NCI-H146 treated with DMSO at 0.1 percent for 48 hours (cell line): ENCODE data around the gene MTCL3.
"Not testable (repeated sequence)": the region's sequence is repeated elsewhere in the genome, so short reads cannot be mapped to it uniquely, and the experiment has no call there.

Experiments
- DNase-seq: peaks from one replicate; lab custom pipeline; 2025; ENCODE audit not compliant: unreplicated experiment; lab: John Stamatoyannopoulos, UW

Gene MTCL3

DNA sequence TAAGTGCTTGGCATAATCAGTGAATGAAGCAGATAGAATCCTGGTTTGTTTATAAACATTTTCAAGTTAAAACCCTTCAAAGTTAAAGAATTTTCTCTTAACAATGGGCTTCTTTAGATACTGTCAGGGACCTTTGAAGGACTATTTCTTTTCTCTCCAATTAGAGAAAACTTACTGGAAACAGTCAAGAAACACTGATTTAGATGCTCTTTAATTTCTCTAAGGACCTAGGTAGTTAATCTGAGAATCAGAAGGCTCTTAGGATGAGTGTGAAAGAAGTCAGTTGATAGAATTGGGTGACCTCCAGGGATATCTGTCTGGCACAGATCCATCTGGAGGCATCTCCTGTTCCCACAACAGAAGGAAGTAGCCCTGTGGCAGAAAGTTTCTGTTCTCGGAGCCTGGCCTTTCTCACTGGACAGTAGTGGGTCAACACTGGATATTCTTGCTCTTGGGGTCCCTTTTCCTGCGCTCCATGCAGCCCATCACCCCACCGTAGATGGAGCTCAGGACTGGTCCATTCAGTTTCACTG is 82.5 kb downstream of the MTCL3 start:
- no peak for DNase-seq

DNA sequence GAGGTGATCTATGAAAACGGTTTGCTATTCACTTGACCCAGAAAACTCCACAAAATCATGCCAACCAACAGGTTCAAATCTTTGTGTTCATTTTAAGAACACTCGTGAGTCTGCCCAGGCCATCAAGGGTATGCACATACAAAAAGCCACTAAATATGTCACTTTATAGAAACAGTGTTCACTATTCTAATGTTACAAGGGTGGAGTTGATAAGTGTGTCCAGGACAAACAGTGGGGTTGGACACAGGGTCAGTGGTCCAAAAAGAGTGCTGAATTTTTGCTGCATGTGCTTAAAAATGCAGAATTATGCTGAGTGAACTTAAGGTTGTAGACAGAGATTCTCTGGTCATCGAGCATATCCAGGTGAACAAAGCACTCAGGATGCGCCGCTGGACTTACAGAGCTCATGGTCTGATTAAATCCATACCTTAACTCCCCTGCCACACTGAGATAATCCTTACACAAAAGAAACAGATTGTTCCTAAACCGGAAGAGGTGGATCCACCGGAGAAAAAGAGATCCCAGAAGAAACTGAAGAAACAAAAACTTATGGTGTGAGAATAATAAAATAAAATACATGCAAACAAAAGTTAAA is 83.4 kb downstream of the MTCL3 start:
- DNase-seq = no peak

DNA sequence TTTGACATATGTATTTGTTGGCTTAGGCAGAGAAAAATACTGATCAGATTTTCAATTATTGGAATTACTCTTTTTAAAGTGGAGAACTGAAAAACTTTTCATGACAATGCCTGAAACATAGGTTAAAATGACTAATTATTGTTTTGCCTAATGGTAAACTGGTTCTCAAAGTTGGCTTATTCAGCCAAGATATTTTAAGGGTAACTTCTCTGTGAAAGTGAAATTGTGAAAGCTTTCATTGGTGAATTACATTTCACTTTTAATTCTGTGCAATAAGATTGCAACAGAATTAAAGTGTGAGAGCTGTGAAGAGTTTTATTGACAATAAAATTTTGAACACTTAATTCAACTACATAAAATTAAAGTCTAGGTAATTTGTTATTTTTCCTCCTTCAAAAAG is 84.5 kb downstream of the MTCL3 start:
- DNase-seq = no peak

DNA sequence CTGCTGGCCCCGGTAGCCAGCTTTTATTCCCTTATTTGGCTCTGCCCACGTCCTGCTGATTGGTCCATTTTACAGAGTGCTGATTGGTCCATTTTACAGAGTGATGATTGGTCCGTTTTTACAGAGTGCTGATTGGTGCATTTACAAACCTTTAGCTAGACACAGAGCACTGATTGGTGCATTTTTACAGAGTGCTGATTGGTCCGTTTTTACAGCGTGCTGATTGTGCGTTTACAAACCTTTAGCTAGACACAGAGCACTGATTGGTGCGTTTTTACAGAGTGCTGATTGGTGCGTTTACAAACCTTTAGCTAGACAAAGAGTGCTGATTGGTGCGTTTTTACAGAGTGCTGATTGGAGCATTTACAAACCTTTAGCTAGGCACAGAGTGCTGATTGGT is 90.6 kb downstream of the MTCL3 start:
- DNase-seq = not testable (repeated sequence)

DNA sequence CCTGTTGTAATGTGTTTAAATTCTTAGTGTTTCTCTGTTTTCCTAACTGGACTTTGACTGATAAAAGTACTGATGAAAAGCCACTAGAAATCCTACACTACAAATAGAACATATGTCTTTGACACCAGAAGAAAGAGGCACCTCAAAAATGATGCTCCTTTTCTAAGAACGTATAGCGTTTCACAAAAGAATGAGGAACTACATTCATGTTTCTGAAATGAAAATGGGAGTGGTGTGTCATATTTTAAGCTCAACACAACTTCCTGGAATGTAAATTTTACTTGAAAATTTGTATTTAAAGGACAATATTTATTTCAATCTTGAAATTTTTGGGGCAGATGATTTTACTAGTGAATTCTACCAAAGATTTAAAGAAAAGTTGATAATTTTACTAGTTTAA is 95.2 kb downstream of the MTCL3 start:
- DNase-seq = no peak
